HFFc6 (cell line): ENCODE data around the gene PAX4. TPM values are rescaled to one million over a fixed set of nuclear protein-coding genes. Genes with fewer than 3 reads are reported as not detected.

Experiments
- DNase-seq: peaks from one replicate; pipeline ENCODE4 v3.0.0-alpha.2; 2018
- H3K27ac Mint-ChIP-seq: 2 replicates; pipeline ENCODE4 v1.8.0; 2020; ENCODE audit warnings: mild to moderate bottlenecking, mixed read lengths
- H3K27me3 Mint-ChIP-seq: 2 replicates; pipeline ENCODE4 v1.8.0; 2021; ENCODE audit warnings: mild to moderate bottlenecking, moderate library complexity, mixed read lengths; ENCODE audit not compliant: insufficient read depth
- H3K36me3 Mint-ChIP-seq: 2 replicates; pipeline ENCODE4 v1.8.0; 2021; ENCODE audit warnings: low read depth, mixed read lengths
- H3K4me1 Mint-ChIP-seq: 2 replicates; pipeline ENCODE4 v1.8.0; 2020; ENCODE audit warnings: low read depth, mixed read lengths
- H3K4me3 Mint-ChIP-seq: 2 replicates; pipeline ENCODE4 v1.8.0; 2020; ENCODE audit warnings: mild to moderate bottlenecking, moderate library complexity, mixed read lengths
- H3K9me3 Mint-ChIP-seq: 2 replicates; pipeline ENCODE4 v1.8.0; 2020; ENCODE audit warnings: mild to moderate bottlenecking, mixed read lengths
- total RNA-seq, 6 experiments: library from RNA; stranded (reverse); fragmentation: NEBNext Ultra II Directional; extraction: Animal tissue kit (Norgen Biotek cat#: 25700); gene quantifications; 2 replicates in 1 of 6; 3 replicates in 5 of 6; pipeline ENCODE4 v1.2.3, GENCODE V29; 2021
- TF ChIP-seq, protein P1 (sequence below): fragments of 200-600 bp; sonication (generic); IDR thresholded peaks from 2 replicates; pipeline ENCODE4 v1.5.0; 2021; ENCODE audit warnings: antibody characterized with exemption, mild to moderate bottlenecking

PAX4 gene
- total RNA-seq, 6 experiments from 2014 or later, result not detected

DNA sequence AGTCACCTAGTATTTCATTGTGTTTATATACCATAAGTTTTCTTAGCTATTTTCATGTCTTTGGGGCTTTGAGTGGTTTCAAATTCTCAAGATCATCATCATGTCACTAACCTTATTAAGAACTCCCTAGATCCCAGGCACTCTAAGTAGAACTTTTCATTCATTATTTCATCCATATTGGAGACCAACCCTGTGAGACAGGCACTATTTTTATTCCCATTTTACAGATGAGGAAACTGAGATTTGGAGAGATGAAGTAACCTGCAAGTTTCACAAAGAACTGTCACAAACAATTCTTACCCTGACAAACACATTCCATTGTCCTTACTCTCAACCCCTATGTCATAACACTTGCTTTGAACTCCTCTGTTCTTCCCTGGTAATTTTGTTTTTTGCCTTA, 20.3 kb upstream of the PAX4 start:
- TF ChIP-seq, protein P1, sequence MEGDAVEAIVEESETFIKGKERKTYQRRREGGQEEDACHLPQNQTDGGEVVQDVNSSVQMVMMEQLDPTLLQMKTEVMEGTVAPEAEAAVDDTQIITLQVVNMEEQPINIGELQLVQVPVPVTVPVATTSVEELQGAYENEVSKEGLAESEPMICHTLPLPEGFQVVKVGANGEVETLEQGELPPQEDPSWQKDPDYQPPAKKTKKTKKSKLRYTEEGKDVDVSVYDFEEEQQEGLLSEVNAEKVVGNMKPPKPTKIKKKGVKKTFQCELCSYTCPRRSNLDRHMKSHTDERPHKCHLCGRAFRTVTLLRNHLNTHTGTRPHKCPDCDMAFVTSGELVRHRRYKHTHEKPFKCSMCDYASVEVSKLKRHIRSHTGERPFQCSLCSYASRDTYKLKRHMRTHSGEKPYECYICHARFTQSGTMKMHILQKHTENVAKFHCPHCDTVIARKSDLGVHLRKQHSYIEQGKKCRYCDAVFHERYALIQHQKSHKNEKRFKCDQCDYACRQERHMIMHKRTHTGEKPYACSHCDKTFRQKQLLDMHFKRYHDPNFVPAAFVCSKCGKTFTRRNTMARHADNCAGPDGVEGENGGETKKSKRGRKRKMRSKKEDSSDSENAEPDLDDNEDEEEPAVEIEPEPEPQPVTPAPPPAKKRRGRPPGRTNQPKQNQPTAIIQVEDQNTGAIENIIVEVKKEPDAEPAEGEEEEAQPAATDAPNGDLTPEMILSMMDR, result no peak
- no peak overlapping the region for H3K4me3 Mint-ChIP-seq
- H3K36me3 Mint-ChIP-seq, result no peaks in the 10 kb centered on the region
- H3K27ac Mint-ChIP-seq, result no peak overlapping the region
- H3K4me1 Mint-ChIP-seq, result peaks cover 23% of the 10 kb centered on the region
- no peaks in the 10 kb centered on the region for H3K9me3 Mint-ChIP-seq
- peaks cover 5% of the 10 kb centered on the region for H3K27me3 Mint-ChIP-seq
- DNase-seq, result no peak

DNA sequence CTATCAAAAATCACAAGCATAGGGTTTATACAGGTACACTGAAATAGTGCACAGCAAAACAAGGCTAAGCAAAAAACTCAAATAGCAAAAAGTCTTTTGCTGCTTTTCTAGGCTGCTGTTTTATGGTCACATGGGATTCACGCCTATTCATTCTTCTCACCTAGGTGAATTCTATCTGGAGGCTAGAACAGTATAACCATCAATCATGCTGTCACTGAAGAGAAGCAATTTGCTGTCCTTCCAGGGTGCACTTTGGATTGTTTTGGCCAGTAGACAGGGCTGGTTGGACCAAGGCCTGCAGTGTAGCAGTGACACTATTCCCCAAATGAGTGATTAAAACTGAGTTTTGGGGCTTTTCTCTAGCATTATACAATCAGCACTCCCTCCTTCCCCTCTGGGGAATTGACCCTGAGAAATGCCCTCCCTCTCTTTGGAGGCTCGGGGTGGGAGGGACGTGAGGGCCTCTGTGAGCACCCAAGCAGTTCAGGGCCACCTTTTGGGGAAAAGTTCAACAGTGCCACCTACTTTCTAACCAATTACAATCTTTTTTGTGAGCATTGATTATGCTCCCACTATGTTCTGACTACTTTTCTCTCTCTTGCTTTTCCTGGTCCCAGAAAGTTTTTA, 17.8 kb upstream of the PAX4 start:
- H3K36me3 Mint-ChIP-seq, result no peaks in the 10 kb centered on the region
- no peak for DNase-seq
- peaks cover 7% of the 10 kb centered on the region for H3K27me3 Mint-ChIP-seq
- TF ChIP-seq, protein P1, result no peak
- H3K27ac Mint-ChIP-seq, result no peak overlapping the region
- no peak overlapping the region for H3K4me3 Mint-ChIP-seq
- peaks cover 26% of the 10 kb centered on the region for H3K4me1 Mint-ChIP-seq
- H3K9me3 Mint-ChIP-seq, result no peaks in the 10 kb centered on the region

DNA sequence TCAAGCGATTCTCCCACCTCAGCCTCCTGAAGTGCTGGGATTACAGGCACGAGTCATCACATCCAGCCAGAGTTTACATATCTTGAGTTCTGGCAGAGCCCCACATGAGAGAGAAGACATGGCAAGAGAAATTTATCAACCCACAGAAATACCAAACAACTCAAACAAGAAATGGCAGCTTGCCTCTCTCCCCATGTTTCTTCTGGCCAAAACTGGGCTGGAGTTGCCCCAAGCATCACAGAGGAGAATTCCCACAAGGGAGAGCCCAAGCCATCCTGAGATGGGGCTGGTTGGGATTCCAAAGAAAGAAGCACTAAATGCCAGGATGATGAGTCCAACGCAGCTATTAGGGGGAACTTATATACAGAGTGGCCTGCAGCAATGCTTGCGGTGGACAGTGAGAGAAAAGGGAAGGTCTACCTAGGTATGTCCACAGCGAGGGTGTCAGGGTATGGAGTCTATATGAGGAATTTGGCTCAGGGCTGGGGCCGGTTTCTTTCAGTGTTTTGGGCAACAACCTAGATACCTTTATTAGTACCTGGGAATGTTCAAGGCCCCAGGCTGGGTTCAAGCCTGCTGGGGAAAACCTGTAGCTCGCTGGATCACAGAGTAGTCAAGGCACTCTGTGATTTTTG, 14.5 kb upstream of the PAX4 start:
- peaks cover 10% of the 10 kb centered on the region for H3K27me3 Mint-ChIP-seq
- peaks cover 39% of the 10 kb centered on the region for H3K4me1 Mint-ChIP-seq
- DNase-seq, result peak; percentile 74
- TF ChIP-seq, protein P1, result no peak
- H3K27ac Mint-ChIP-seq, result peak overlapping the region; percentile 56
- H3K9me3 Mint-ChIP-seq, result no peaks in the 10 kb centered on the region
- no peaks in the 10 kb centered on the region for H3K36me3 Mint-ChIP-seq
- H3K4me3 Mint-ChIP-seq, result no peak overlapping the region

DNA sequence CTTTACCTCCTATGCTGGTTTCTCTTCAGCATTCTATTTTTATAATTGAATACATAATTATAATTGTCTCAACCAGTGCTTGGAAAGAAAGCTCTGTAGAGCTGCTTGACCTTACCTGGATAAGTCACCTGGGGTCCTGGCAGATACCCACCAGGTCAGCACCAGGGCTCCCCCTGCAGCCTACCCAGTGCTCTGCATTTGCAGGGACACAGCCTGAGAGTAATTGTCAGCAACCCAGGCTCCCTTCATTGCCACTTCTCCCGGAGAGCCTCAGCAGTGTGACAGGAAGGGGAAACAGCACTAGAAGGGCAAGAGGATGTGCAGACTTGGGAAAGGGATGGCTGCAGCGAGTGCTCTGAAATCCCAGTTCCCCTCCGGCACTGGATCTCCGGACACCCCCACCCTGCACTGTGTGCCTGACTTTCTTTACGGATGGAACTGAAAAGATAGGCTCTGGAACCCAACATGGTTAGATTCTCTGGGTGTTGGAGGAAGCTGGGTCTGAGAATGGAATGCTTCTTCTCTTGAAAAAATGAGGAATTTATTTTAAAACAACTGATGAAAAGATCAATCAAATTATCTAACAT, 11.4 kb upstream of the PAX4 start:
- Mint-ChIP-seq H3K27ac (no peak overlapping the region), H3K27me3 (peaks cover 11% of the 10 kb centered on the region), H3K9me3 (no peaks in the 10 kb centered on the region), H3K4me3 (no peak overlapping the region; the same call in 1 of the 2 replicates), H3K4me1 (peaks cover 33% of the 10 kb centered on the region), H3K36me3 (no peaks in the 10 kb centered on the region)
- TF ChIP-seq, protein P1, result peak; percentile 67
- no peak for DNase-seq

DNA sequence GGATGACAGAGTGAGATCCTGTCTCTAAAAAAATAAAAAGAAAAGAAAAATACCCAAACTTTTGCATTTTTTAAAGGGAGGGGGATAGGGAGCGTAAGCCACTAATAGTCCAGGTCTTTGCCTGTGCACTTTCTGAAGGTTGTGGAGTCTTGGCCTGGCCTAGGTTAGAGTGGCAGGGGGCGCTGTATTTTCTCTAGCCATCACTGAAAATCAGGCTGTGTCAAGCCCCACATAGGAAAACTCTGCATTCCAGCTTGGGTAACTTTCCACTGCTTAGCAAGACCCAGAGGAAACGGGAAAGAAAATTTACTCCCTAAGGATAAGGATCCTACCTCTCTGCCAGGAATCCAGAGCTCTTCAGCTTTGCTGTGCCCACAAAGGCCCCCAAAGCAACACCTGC, 10.5 kb upstream of the PAX4 start:
- Mint-ChIP-seq H3K9me3 (no peaks in the 10 kb centered on the region), H3K4me1 (peaks cover 29% of the 10 kb centered on the region), H3K4me3 (no peak overlapping the region), H3K36me3 (no peaks in the 10 kb centered on the region), H3K27me3 (peaks cover 16% of the 10 kb centered on the region), H3K27ac (no peak overlapping the region)
- DNase-seq, result no peak
- TF ChIP-seq, protein P1, result peak; percentile 39; the same call in 1 of the 2 replicates
